Upper lobe of left lung (tissue), 4 donors: ENCODE results near the gene ANKRD24.

Experiments used
- POLR2A ChIP-seq, 4 donors: fragments of 450-650 bp; IDR thresholded peaks; one replicate each; pipeline ENCODE4 v1.5.1; 2016 to 2017; ENCODE audit warnings: antibody characterized with exemption in 4 of 4, mild to moderate bottlenecking in 2 of 4
- TF ChIP-seq, protein P1 (sequence below), 6 experiments: fragments of 450-650 bp in 4 of 6; fragments of 200-600 bp in 2 of 6; sonication (generic) in 2 of 6; IDR thresholded peaks; one replicate each; pipeline ENCODE4 v1.5.1; 2016 to 2019; ENCODE audit warnings: antibody characterized with exemption in 6 of 6

DNA sequence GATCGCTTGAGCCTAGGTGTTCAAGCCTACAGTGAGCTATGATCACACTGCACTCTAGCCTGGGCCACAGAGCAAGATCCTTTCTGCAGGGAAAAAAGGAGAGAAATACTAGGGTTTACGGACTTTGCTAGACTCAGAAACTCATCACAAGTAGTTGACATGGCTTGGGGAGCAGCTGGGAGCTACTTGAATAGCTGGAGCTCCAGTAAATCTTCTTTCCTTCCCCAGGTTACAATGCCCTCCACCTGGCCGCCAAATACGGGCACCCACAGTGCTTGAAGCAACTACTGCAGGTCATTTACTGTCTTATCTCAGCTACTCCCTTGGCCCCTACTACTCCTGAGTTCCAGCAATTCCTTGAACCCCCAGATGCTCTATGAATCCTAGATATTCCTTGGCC lies 19.3 kb downstream of the ANKRD24 start:
- TF ChIP-seq POLR2A (IDR thresholded peaks at IDR 0.05), result no peak
- TF ChIP-seq, protein P1, sequence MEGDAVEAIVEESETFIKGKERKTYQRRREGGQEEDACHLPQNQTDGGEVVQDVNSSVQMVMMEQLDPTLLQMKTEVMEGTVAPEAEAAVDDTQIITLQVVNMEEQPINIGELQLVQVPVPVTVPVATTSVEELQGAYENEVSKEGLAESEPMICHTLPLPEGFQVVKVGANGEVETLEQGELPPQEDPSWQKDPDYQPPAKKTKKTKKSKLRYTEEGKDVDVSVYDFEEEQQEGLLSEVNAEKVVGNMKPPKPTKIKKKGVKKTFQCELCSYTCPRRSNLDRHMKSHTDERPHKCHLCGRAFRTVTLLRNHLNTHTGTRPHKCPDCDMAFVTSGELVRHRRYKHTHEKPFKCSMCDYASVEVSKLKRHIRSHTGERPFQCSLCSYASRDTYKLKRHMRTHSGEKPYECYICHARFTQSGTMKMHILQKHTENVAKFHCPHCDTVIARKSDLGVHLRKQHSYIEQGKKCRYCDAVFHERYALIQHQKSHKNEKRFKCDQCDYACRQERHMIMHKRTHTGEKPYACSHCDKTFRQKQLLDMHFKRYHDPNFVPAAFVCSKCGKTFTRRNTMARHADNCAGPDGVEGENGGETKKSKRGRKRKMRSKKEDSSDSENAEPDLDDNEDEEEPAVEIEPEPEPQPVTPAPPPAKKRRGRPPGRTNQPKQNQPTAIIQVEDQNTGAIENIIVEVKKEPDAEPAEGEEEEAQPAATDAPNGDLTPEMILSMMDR (IDR thresholded peaks at IDR 0.05), result no peak
